WTC11 (cell line): ENCODE data around the gene EFCAB5. TPM values are rescaled to one million over a fixed set of nuclear protein-coding genes. Genes with fewer than 3 reads are reported as not detected.
"Not testable (repeated sequence)": the region's sequence is repeated elsewhere in the genome, so short reads cannot be mapped to it uniquely, and the experiment has no call there.

ENCODE experiments used
- ATAC-seq: fragments of 200-7000 bp; cut with Tn5 transposase; 2 replicates; pipeline ENCODE4 v1.10.0; 2021; ENCODE audit warnings: mild to moderate bottlenecking, moderate library complexity
- CTCF ChIA-PET: fragments of 300-600 bp; sonication (Branson Sonifier 250); formaldehyde crosslinking; loops from one replicate; lab custom pipeline; 2021; ENCODE audit warnings: antibody characterized with exemption; lab: Charles Lee
- POLR2A ChIA-PET: fragments of 350-600 bp; sonication (Branson Sonifier 250); formaldehyde crosslinking; loops from one replicate; lab custom pipeline; 2021; ENCODE audit warnings: antibody characterized with exemption; lab: Charles Lee
- DNase-seq: peaks from one replicate; pipeline ENCODE4 v3.0.0; 2021; ENCODE audit warnings: low spot score
- H3K27ac Mint-ChIP-seq: 2 replicates; pipeline ENCODE4 v1.8.0; 2021; ENCODE audit warnings: mixed read lengths
- H3K27me3 Mint-ChIP-seq: 2 replicates; pipeline ENCODE4 v1.8.0; 2021; ENCODE audit warnings: low read depth, mild to moderate bottlenecking, moderate library complexity, mixed read lengths
- H3K36me3 Mint-ChIP-seq: 2 replicates; pipeline ENCODE4 v1.8.0; 2021; ENCODE audit warnings: mixed read lengths
- H3K4me1 Mint-ChIP-seq: 2 replicates; pipeline ENCODE4 v1.8.0; 2022; ENCODE audit warnings: mixed read lengths
- H3K4me3 Mint-ChIP-seq: 2 replicates; pipeline ENCODE4 v1.8.0; 2021; ENCODE audit warnings: mild to moderate bottlenecking, moderate library complexity, mixed read lengths
- H3K9me3 Mint-ChIP-seq: 2 replicates; pipeline ENCODE4 v1.8.0; 2021; ENCODE audit warnings: mixed read lengths
- FOXJ3 ChIP-seq: sonication (generic); formaldehyde crosslinking; IDR thresholded peaks from 2 replicates; pipeline ENCODE4 v1.9.0; 2021; ENCODE audit warnings: missing genetic modification reagents, mild to moderate bottlenecking, borderline replicate concordance
- FOXK1 ChIP-seq: sonication (generic); formaldehyde crosslinking; IDR thresholded peaks from 2 replicates; pipeline ENCODE4 v1.8.0; 2022; ENCODE audit warnings: mild to moderate bottlenecking, moderate library complexity, missing genetic modification reagents
- FOXP1 ChIP-seq: sonication (generic); formaldehyde crosslinking; IDR thresholded peaks from 2 replicates; pipeline ENCODE4 v1.8.0; 2022; ENCODE audit warnings: missing genetic modification reagents, mild to moderate bottlenecking, moderate library complexity, borderline replicate concordance
- GTF2I ChIP-seq: fragments of 250-450 bp; sonication (Bioruptor Pico); conservative IDR thresholded peaks from 2 replicates; pipeline ENCODE4 v1.4.0; 2021; ENCODE audit warnings: mild to moderate bottlenecking
- IRF2 ChIP-seq: sonication (generic); formaldehyde crosslinking; IDR thresholded peaks from 2 replicates; pipeline ENCODE4 v1.8.0; 2022; ENCODE audit warnings: low read depth, missing genetic modification reagents, borderline replicate concordance
- KAT7 ChIP-seq: sonication (generic); formaldehyde crosslinking; IDR thresholded peaks from 2 replicates; pipeline ENCODE4 v1.8.1; 2023; ENCODE audit warnings: missing genetic modification reagents, mild to moderate bottlenecking, borderline replicate concordance
- NR2C2 ChIP-seq: sonication (generic); formaldehyde crosslinking; IDR thresholded peaks from 2 replicates; pipeline ENCODE4 v1.8.0; 2022; ENCODE audit warnings: mild to moderate bottlenecking, missing genetic modification reagents
- OVOL2 ChIP-seq: fragments of 250-450 bp; sonication (Bioruptor Pico); IDR thresholded peaks from 2 replicates; pipeline ENCODE4 v1.9.0; 2021; ENCODE audit warnings: mild to moderate bottlenecking, borderline replicate concordance
- TEAD1 ChIP-seq: sonication (generic); formaldehyde crosslinking; IDR thresholded peaks from 2 replicates; pipeline ENCODE4 v1.8.0; 2022; ENCODE audit warnings: mild to moderate bottlenecking, missing genetic modification reagents
- ZBTB21 ChIP-seq: sonication (generic); formaldehyde crosslinking; IDR thresholded peaks from 2 replicates; pipeline ENCODE4 v1.8.1; 2023; ENCODE audit warnings: mild to moderate bottlenecking, missing genetic modification reagents, borderline replicate concordance
- ZNF138 ChIP-seq: sonication (generic); formaldehyde crosslinking; conservative IDR thresholded peaks from 2 replicates; pipeline ENCODE4 v1.8.1; 2022; ENCODE audit warnings: mild to moderate bottlenecking, moderate library complexity, missing genetic modification reagents
- ZNF232 ChIP-seq: sonication (generic); formaldehyde crosslinking; IDR thresholded peaks from 2 replicates; pipeline ENCODE4 v1.8.0; 2022; ENCODE audit warnings: mild to moderate bottlenecking, missing genetic modification reagents
- ZNF396 ChIP-seq: fragments of 250-450 bp; sonication (Bioruptor Pico); IDR thresholded peaks from 2 replicates; pipeline ENCODE4 v1.8.0; 2021; ENCODE audit warnings: mild to moderate bottlenecking, moderate library complexity, borderline replicate concordance
- ZNF416 ChIP-seq: fragments of 250-450 bp; sonication (Bioruptor Pico); IDR thresholded peaks from 2 replicates; pipeline ENCODE4 v1.9.0; 2021; ENCODE audit warnings: mild to moderate bottlenecking, inconsistent platforms
- total RNA-seq: library from RNA; stranded (reverse); gene quantifications from 3 replicates; pipeline ENCODE4 v1.2.3, GENCODE V29; 2021
- TF ChIP-seq, protein P1 (sequence below): fragments of 250-450 bp; sonication (Bioruptor Pico); IDR thresholded peaks from 2 replicates; pipeline ENCODE4 v1.9.0; 2021; ENCODE audit warnings: moderate library complexity, mild to moderate bottlenecking, inconsistent platforms, borderline replicate concordance
- TF ChIP-seq, protein P2 (sequence below): sonication (generic); formaldehyde crosslinking; IDR thresholded peaks from 2 replicates; pipeline ENCODE4 v1.8.0; 2022; ENCODE audit warnings: mild to moderate bottlenecking, missing genetic modification reagents
- TF ChIP-seq, protein P3 (sequence below): sonication (generic); formaldehyde crosslinking; conservative IDR thresholded peaks from 2 replicates; pipeline ENCODE4 v1.8.1; 2022; ENCODE audit warnings: mild to moderate bottlenecking, missing genetic modification reagents
- TF ChIP-seq, protein P4 (sequence below): fragments of 250-450 bp; sonication (Bioruptor Pico); IDR thresholded peaks from 2 replicates; pipeline ENCODE4 v1.9.0; 2021; ENCODE audit warnings: mild to moderate bottlenecking, borderline replicate concordance
- TF ChIP-seq, protein P5 (sequence below): sonication (generic); formaldehyde crosslinking; IDR thresholded peaks from 2 replicates; pipeline ENCODE4 v1.8.0; 2022; ENCODE audit warnings: mild to moderate bottlenecking, missing genetic modification reagents
- TF ChIP-seq, protein P6 (sequence below): sonication (generic); formaldehyde crosslinking; IDR thresholded peaks from 2 replicates; pipeline ENCODE4 v1.8.1; 2022; ENCODE audit warnings: mild to moderate bottlenecking, missing genetic modification reagents, moderate library complexity, borderline replicate concordance
- TF ChIP-seq, protein P7 (sequence below): sonication (generic); formaldehyde crosslinking; IDR thresholded peaks from 2 replicates; pipeline ENCODE4 v1.8.1; 2022; ENCODE audit warnings: missing genetic modification reagents, borderline replicate concordance

The EFCAB5 gene
- total RNA-seq, 1 experiment from 2014 or later, result 0.59 TPM

DNA sequence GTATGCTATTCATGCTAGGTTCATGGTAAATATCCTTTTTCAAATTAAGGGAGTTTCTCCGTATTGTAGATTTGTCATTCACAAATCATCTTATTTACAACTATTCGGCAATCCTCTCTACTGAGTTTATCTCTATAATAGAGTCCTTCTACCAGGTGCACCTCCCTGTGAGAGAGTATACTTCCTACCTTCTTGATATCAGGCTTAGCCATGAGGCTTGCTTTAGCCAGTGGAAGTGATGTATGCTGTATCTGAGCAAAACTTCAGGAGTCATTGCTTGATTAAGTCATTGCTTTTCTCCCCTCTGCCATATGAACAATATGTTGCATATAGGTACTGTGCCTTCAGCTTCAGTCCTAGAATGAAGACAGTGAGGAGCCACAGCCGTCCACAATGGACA lies 195.7 kb downstream of the EFCAB5 start:
- Mint-ChIP-seq H3K9me3 (peaks cover 5% of the 10 kb centered on the region), H3K4me1 (peaks cover 7% of the 10 kb centered on the region), H3K4me3 (no peak overlapping the region), H3K27ac (peak overlapping the region; percentile 34; the same call in 1 of the 2 replicates), H3K36me3 (peaks cover 26% of the 10 kb centered on the region), H3K27me3 (no peaks in the 10 kb centered on the region)
- ATAC-seq, result no peak
- TF ChIP-seq GTF2I (CRISPR knock-in tag) (no peak), TEAD1 (no peak), ZBTB21 (CRISPR knock-in tag) (no peak), ZNF396 (CRISPR knock-in tag) (no peak), ZNF232 (CRISPR knock-in tag) (no peak), KAT7 (CRISPR knock-in tag) (no peak), ZNF416 (CRISPR knock-in tag) (no peak), ZNF138 (CRISPR knock-in tag) (no peak), FOXP1 (CRISPR knock-in tag) (no peak)
- TF ChIP-seq, protein P1, sequence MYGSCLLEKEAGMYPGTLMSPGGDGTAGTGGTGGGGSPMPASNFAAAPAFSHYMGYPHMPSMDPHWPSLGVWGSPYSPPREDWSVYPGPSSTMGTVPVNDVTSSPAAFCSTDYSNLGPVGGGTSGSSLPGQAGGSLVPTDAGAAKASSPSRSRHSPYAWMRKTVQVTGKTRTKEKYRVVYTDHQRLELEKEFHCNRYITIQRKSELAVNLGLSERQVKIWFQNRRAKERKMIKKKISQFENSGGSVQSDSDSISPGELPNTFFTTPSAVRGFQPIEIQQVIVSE (CRISPR knock-in tag), result no peak
- TF ChIP-seq, protein P2, sequence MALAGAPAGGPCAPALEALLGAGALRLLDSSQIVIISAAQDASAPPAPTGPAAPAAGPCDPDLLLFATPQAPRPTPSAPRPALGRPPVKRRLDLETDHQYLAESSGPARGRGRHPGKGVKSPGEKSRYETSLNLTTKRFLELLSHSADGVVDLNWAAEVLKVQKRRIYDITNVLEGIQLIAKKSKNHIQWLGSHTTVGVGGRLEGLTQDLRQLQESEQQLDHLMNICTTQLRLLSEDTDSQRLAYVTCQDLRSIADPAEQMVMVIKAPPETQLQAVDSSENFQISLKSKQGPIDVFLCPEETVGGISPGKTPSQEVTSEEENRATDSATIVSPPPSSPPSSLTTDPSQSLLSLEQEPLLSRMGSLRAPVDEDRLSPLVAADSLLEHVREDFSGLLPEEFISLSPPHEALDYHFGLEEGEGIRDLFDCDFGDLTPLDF (CRISPR knock-in tag), result no peak
- TF ChIP-seq, protein P3, sequence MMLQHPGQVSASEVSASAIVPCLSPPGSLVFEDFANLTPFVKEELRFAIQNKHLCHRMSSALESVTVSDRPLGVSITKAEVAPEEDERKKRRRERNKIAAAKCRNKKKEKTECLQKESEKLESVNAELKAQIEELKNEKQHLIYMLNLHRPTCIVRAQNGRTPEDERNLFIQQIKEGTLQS, result no peak
- TF ChIP-seq, protein P4, sequence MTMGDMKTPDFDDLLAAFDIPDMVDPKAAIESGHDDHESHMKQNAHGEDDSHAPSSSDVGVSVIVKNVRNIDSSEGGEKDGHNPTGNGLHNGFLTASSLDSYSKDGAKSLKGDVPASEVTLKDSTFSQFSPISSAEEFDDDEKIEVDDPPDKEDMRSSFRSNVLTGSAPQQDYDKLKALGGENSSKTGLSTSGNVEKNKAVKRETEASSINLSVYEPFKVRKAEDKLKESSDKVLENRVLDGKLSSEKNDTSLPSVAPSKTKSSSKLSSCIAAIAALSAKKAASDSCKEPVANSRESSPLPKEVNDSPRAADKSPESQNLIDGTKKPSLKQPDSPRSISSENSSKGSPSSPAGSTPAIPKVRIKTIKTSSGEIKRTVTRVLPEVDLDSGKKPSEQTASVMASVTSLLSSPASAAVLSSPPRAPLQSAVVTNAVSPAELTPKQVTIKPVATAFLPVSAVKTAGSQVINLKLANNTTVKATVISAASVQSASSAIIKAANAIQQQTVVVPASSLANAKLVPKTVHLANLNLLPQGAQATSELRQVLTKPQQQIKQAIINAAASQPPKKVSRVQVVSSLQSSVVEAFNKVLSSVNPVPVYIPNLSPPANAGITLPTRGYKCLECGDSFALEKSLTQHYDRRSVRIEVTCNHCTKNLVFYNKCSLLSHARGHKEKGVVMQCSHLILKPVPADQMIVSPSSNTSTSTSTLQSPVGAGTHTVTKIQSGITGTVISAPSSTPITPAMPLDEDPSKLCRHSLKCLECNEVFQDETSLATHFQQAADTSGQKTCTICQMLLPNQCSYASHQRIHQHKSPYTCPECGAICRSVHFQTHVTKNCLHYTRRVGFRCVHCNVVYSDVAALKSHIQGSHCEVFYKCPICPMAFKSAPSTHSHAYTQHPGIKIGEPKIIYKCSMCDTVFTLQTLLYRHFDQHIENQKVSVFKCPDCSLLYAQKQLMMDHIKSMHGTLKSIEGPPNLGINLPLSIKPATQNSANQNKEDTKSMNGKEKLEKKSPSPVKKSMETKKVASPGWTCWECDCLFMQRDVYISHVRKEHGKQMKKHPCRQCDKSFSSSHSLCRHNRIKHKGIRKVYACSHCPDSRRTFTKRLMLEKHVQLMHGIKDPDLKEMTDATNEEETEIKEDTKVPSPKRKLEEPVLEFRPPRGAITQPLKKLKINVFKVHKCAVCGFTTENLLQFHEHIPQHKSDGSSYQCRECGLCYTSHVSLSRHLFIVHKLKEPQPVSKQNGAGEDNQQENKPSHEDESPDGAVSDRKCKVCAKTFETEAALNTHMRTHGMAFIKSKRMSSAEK (CRISPR knock-in tag), result no peak
- CTCF ChIA-PET, result interaction anchor here (1.3 kb wide), 1 partner anchor 12 kb away, joined by 4 read pairs; no protein-coding TSS in a partner anchor
- no peak for DNase-seq
- POLR2A ChIA-PET, result no interaction called here

DNA sequence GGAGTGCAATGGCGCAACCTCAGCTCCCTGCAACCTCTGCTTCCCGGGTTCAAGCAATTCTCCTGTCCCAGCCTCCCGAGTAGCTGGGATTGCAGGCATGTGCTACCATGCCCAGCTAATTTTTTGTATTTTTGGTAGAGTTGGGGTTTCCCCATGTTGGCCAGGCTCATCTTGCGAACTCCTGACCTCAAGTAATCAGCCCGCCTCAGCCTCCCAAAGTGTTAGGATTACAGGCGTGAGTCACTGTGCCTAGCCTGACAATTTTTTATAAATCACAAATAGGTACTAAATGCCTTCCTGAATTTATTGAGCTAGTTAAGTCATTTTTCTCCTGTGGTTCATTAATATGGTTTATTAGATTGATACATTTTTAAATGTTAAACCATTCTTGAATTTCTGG lies 206.4 kb downstream of the EFCAB5 start:
- DNase-seq, H3K36me3 Mint-ChIP-seq, H3K4me1 Mint-ChIP-seq, POLR2A ChIA-PET, H3K9me3 Mint-ChIP-seq, H3K27me3 Mint-ChIP-seq, H3K4me3 Mint-ChIP-seq, ATAC-seq: not testable (repeated sequence)
- H3K27ac Mint-ChIP-seq, result peak overlapping the region; percentile 33; the same call in 1 of the 2 replicates
- CTCF ChIA-PET, result interaction anchor here (1.1 kb wide), 1 partner anchor 23 kb away, joined by 4 read pairs; no protein-coding TSS in a partner anchor

DNA sequence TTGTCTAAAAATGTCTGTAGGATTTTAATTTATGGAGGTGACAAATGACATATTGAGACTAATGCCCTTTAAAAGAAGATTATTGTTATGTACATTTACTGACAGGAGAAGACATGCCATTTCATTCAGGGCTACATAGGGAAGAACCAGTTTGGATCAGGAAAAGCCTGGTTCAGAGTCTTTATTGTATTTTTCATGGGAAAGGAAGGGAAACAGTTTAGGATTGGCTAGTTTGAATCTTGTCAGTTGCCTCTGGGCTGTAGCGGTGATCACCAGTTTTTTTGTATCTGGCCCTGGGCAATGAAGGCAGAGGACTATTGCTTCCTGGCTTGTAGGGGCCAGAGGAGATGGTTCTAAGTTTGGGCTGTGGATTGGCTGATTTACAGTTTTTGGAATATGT lies 206.9 kb downstream of the EFCAB5 start:
- no peak for ATAC-seq
- H3K4me3 Mint-ChIP-seq, result no peak overlapping the region
- no peak for DNase-seq
- peaks cover 8% of the 10 kb centered on the region for H3K4me1 Mint-ChIP-seq
- ChIA-PET POLR2A (interaction anchor here (1.0 kb wide), 1 partner anchor 15 kb away, joined by 3 read pairs; no protein-coding TSS in a partner anchor), CTCF (interaction anchor here (1.1 kb wide), 1 partner anchor 23 kb away, joined by 4 read pairs; no protein-coding TSS in a partner anchor)
- no peaks in the 10 kb centered on the region for H3K9me3 Mint-ChIP-seq
- peak overlapping the region; percentile 33 for H3K27ac Mint-ChIP-seq
- H3K27me3 Mint-ChIP-seq, result no peaks in the 10 kb centered on the region
- H3K36me3 Mint-ChIP-seq, result 0 out of 2 replicates have a peak, but pooled peaks cover 2% of the 10 kb centered on the region
- no peak for TF ChIP-seq ZNF396 (CRISPR knock-in tag)
- no peak for TF ChIP-seq FOXK1
- no peak for TF ChIP-seq FOXJ3 (CRISPR knock-in tag)
- no peak for TF ChIP-seq NR2C2 (CRISPR knock-in tag)
- TF ChIP-seq, protein P5, sequence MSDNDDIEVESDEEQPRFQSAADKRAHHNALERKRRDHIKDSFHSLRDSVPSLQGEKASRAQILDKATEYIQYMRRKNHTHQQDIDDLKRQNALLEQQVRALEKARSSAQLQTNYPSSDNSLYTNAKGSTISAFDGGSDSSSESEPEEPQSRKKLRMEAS (CRISPR knock-in tag), result no peak
- TF ChIP-seq IRF2 (CRISPR knock-in tag), result no peak
- TF ChIP-seq OVOL2, result no peak
- TF ChIP-seq, protein P6, sequence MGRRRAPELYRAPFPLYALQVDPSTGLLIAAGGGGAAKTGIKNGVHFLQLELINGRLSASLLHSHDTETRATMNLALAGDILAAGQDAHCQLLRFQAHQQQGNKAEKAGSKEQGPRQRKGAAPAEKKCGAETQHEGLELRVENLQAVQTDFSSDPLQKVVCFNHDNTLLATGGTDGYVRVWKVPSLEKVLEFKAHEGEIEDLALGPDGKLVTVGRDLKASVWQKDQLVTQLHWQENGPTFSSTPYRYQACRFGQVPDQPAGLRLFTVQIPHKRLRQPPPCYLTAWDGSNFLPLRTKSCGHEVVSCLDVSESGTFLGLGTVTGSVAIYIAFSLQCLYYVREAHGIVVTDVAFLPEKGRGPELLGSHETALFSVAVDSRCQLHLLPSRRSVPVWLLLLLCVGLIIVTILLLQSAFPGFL, result no peak
- TF ChIP-seq GTF2I (CRISPR knock-in tag), result no peak
- TF ChIP-seq, protein P7, sequence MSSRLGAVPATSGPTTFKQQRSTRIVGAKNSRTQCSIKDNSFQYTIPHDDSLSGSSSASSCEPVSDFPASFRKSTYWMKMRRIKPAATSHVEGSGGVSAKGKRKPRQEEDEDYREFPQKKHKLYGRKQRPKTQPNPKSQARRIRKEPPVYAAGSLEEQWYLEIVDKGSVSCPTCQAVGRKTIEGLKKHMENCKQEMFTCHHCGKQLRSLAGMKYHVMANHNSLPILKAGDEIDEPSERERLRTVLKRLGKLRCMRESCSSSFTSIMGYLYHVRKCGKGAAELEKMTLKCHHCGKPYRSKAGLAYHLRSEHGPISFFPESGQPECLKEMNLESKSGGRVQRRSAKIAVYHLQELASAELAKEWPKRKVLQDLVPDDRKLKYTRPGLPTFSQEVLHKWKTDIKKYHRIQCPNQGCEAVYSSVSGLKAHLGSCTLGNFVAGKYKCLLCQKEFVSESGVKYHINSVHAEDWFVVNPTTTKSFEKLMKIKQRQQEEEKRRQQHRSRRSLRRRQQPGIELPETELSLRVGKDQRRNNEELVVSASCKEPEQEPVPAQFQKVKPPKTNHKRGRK (CRISPR knock-in tag), result no peak
